Mucosa of gallbladder (tissue), 1 donor: ENCODE data around the gene CDK2AP2. TPM values are rescaled to one million over a fixed set of nuclear protein-coding genes. Genes with fewer than 3 reads are reported as not detected.
"Not testable (repeated sequence)": the region's sequence is repeated elsewhere in the genome, so short reads cannot be mapped to it uniquely, and the experiment has no call there.

Experiments
- DNase-seq: peaks from one replicate; pipeline ENCODE4 v3.0.0-alpha.2; 2020; ENCODE audit warnings: low spot score
- total RNA-seq: library from RNA; stranded (reverse); gene quantifications from one replicate; pipeline ENCODE4 v1.2.1, GENCODE V29; 2021
- donor health status: DM: no; HTN: no; CAD: no.

Gene CDK2AP2, protein sequence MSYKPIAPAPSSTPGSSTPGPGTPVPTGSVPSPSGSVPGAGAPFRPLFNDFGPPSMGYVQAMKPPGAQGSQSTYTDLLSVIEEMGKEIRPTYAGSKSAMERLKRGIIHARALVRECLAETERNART
- 95.5 TPM for total RNA-seq

DNA sequence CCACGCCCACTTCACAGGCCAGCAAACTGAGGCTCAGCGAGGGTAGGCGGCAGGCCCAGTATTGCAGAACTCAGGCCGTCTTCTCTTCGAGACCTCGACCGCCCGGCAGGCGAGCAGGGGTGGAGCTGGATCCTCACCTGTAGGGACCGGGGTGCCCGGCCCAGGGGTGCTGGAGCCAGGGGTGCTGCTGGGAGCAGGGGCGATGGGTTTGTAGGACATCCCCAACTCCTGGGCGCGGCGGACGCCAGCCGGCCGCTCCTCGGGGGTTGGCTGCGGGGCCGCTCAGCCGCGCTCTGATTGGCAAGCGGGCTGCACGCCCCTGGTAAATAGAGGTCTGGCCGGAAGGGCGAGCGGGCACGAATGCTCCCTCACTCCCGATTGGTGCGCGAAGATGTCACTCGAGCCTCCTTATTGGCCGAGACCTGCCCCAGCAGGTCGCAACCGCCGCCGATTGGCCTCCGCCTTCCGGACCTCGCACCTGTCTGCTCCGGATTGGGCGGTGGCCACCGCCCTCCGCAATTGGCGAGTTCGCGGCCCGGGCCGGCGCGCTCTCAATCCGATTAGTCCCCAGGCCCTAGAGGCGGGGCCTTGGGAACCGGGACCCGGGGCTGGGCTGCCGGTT, at the start of gene CDK2AP2:
TSS of gene CDK2AP2 (minus strand) at position 299 of the 622 bp plus-strand sequence. CDS start at position 219, 80 bp downstream.
- DNase-seq: peak; percentile 99

DNA sequence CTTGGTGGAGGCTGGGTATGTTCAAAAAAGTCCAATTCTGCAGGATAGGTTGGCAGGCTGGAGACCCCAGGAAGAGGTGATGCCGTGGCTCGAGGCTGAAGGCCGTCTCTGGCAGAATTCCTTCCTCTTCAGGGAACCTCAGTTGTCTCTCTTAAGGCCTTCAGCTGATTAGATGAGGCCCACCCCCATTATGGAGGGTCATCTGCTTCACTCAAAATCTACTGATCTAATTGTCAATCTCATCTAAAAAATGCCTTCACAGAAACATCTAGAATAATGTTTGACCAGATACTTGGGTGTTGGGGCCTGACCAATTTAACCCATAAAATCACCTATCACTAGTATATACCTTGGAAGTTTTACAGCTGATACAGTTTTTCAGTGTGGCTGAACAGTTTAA, 48.3 kb upstream of the CDK2AP2 start:
- no peak for DNase-seq

DNA sequence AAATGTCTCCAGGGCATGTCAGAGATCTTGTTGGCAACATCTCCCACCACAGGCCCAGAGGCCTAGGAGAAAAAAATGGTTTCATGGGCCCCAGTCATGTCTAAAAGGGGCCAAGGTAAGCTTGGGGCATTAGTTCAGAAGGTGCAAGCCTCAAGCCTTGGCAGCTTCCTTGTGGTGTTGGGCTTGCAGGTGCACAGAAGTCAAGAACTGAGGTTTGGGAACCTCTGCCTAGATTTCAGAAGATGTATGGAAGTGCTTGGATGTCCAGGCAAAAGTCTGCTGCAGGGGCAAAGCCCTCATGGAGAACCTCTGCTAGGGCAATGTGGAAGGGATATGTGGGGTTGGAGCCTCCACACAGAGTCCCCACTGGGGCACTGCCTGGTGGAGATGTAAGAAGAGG, 43.7 kb upstream of the CDK2AP2 start:
- not testable (repeated sequence) for DNase-seq

DNA sequence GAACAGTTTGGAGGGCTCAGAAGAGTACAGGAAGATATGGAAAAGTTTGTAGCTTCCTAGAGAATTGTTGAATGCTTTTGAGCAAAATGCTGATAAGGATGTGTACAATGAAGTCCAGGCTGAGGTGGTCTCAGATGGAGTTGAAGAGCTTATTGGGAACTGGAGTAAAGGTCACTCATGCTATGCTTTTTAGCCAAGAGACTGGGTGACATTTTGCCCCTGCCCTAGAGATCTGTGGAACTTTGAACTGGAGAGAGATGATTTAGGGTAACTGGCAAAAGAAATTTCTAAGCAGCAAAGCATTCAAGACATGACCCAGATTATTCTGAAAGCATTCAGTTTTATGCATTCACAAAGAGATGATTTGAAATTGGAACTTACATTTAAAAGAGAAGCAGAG, 43.2 kb upstream of the CDK2AP2 start:
- DNase-seq: no peak

DNA sequence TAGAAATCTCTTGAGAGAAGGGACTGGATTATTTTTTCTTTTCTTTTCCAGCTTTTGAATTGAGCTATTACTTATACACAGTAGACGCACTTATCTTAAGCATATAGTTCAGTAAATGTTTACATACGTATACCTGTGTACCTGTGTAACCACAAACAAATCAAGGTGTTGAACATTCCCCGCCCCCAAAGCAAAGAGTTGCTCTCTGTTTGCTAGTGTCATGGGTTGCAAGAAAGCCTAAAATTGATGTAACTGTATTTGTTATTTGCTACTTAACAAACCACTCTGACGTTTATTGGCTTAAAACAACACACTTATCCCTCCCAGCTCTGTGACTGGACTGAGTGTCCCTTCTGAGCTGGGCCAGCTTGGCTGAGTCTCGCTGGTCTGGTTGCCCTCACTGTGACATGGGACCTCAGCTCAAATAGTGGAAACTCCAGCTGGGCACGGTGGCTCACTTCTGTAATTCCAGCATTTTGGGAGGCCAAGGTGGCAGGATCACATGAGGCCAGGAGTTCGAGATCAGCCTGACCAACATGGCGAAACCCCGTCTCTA, 40.7 kb upstream of the CDK2AP2 start:
- no peak for DNase-seq

DNA sequence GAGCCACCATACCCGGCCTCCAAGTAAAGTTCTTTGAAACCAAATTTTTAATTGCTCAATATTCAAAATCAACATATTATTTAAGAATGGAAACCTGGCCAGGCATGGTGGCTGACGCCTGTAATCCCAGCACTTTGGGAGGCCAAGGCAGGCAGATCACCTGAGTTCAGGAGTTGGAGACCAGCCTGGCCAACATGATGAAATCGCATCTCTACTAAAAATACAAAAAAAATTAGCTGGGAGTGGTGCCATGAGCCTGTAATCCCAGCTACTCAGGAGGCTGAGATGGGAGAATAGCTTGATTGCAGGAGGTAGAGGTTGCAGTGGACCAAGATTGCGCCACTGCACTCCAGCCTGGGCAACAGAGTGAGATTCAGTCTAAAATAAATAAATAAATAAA, 40.1 kb upstream of the CDK2AP2 start:
- not testable (repeated sequence) for DNase-seq

DNA sequence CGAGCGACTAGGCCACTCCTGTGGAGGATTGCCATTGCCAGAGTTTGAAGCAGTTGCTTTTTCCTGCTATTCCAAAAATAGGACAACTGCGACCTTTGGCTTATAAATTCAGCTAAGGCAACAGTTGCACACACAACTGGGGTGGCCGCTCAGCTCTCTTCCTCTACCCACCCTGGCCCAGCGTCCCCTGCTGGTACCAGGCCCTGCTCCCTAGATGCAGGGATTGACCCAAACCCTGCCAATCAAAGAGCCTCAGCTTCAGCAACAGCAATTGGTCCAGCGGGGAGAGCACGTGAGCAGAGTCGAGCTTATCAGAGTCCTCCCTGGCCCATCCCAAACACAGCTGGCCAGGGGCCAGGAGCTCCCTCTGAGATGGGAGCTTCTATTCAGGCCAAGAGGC, 37.3 kb upstream of the CDK2AP2 start:
- DNase-seq: no peak

DNA sequence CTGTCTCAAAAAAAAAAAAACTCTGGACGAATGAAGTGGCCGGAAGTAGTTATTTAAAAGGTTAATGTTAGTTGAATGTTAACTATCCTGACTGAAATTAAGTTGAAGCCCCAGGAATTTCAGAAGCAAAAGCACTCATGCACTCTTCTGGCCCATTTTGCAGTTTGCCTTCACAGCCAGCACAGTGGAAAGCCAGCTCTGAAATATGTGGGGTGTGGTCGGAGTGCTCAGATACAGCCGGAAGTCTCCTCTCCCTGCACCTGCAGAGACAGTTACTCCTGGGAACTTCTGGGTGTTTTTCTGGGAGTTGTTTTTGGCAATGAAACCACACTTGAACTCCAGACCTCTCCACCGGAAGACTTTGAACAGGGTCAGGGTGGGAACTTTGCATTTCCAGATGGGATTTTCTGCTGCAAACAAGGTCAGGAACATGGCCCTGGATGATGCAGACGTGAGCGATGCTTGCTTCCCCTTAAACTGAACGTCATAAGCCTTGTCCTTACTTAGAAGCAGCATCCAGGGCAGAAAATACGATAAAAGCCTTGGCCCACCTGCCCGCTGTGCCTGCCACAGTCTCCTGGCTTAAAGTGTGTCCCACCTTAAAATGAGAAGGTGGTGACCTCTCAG, 36.8 kb upstream of the CDK2AP2 start:
- DNase-seq: no peak

DNA sequence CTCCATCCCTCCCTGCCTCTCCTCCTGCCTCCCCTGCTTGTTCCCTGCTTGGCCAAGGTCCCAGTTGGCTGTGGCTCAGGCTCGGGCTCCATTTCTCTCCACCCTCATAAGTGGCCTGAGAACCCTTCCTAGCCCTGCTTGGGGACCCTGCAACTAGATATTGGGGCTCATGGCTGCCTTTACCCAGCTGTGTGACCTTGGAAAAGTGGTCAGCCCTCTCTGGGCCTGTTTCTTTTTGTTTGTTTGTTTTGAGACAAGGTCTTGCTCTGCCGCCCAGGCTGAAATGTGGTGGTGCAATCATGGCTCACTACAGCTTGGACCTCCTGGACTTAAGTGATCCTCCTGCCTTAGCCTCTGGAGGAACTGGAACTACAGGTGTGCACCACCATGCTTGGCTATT, 35.6 kb upstream of the CDK2AP2 start:
- no peak for DNase-seq

DNA sequence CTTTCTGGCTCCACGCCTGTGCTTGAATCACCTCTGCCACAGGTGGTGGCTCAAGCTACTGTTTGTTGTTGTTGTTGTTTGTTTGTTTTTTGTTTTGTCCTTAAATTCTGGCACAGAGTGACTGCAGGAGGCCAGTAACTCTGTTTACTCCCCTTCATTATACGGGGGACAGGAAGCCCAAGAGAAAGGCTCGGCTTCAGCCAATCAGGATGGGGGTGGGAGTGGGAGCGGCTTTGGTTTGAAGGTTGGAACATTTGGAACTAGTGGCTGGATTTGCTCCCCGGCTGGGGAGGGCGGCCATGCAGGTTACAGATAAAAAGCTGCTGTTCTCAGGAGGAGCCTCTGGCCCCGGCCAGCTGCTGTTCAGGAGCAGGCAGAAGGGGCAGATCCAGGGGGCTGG, 35.0 kb upstream of the CDK2AP2 start:
- no peak for DNase-seq

DNA sequence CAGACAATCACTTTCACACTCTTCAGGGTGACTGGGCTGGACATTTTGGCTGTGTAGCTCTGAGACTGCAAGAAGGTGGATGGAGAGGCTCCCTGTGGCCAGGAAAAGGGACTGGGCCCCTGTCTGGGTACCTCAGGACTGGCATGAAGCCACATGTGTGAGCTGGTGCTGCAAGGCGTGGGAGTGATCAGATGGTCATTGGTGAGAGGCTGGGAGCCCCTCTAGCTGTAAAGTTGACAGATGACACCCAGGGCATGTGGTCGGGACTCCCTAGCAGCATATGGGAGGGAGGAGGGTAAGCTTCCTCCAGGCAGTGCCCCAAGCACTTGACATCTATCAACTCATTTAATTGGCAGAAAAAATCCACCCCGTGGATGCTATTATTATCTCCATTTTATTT, 34.2 kb upstream of the CDK2AP2 start:
- no peak for DNase-seq

DNA sequence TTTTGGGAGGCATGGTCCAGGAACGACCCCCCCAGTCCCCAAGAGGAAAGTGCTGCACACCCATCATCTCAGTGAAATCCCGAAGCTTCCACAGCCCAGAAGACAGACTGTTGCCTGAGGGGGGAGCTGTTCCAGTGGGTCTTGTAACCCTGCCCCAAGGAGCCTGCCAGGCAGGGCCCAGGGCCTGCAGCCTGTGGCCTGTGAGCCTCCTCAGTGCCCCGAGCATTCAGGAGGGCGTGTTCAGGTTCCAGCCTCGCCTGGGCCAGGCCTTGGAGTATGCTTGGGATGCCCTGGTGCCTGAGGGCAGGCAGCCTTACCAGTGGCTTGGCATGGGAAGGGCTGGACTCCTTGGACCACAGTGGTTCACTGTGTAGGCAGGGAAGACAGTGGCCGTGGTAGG, 33.2 kb upstream of the CDK2AP2 start:
- DNase-seq: no peak

DNA sequence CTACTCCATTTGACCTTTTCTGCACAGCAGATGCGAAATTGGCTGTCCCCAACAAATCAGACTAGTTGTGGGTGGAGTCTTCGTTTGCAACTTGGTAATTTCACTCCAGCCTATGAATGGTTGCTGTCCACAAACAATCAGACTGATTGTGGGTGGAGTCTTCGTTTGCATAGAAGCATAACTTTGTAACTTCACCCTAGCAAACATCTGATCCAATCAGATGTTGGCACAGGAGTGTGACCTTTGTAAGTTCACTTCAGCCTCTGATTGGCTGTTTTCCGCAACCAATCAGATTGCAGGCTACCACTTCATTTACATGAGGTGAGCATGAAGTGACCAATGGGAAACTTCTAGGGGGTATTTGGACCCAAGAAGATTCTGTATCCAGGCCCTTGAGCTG, 31.6 kb upstream of the CDK2AP2 start:
- no peak for DNase-seq

DNA sequence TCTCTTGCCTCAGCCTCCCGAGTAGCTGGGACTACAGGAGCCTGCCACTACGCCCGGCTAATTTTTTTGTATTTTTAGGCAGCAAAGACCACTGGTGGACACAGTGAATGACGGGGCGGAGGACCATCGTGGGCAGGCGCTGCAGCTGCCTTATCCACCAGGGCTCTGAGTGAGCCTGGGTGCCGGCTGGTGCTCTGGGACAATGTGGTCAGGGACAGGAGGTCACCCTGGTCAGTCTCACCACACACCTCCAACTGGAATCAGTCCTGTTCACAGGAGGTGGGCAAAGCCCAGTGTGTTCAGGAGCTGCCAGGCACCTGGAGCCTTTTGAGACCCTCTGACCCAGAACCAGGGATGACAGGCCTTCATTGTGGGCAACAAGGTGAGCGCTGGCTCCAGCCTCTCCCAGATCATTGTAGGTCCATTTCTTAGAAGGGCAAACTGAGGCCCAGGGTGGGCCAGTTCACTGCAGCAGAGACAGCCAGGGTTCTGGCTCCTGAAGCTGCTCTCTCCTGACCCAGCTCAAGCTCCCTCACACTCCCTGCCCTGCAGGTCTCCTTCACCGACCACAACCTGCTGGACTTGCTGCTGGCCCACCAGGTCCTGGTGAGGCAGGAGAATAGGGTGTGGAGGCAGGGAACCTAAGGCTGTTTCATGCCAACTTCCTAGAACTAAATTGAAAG, 31.0 kb upstream of the CDK2AP2 start:
- DNase-seq: no peak

DNA sequence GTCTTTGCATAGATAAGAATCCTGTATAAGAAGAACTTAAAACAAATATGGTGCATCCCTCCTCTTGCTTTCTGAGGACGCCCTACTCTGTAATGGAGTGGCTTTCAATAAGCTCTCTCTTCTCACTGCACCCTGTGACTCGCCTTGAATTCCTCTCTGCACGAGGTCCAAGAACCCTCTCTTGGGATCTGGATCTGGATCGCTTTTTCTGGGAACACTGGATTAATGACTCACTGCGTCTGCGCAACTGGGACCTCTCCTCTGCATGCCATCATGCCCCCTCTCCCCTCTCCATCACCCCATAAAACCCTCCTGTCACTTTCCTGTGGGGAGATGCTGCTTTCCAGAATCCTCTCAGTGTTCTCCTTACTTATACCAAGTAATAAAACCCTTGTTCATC, 30.3 kb upstream of the CDK2AP2 start:
- no peak for DNase-seq

DNA sequence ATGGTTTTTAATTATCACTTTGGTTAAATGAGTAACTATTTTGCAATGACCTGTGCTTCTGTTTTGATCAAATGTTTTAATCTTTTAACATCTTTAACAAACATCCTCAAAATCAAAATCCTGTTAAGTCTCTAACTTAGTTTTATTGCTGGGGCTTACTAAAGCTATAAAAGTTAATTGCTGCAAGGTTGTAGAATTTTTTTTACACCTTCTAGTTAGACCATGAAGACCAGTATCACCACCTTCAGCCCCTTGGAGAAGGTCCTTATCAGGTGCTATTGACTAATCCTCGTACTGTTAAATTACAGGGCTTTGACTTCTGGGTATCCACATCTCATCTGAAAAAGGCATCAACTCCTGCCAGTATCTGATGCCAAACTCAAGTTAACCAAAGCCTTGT, 27.6 kb upstream of the CDK2AP2 start:
- DNase-seq: no peak

DNA sequence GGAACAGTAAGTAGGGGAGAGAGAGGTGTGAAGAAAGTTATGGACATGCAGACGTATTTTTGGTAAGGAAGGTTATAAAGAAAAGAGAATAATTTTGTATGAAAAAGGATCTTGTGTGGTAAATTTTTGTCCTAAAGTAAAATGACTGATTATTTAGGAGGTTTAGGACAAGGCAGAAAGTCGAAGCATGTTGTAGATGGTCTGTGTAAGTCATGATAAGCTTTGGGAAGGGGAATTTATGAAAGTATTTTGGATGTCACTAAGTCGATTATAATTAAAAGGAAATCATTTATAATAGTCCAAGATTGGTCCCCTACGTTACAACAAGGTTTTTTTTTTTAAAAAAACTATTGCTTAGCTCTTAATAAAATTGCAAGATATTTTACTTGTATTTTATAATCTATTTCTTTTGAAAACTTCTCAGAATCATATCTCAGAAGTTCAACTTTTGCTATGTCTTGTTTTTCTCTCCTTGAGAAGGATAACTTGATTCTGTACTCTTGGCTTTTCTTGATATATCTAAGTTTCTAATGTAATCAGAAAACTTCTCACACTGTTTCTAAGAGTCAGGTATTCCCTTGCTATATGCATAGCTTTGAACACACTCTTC, 26.2 kb upstream of the CDK2AP2 start:
- no peak for DNase-seq

DNA sequence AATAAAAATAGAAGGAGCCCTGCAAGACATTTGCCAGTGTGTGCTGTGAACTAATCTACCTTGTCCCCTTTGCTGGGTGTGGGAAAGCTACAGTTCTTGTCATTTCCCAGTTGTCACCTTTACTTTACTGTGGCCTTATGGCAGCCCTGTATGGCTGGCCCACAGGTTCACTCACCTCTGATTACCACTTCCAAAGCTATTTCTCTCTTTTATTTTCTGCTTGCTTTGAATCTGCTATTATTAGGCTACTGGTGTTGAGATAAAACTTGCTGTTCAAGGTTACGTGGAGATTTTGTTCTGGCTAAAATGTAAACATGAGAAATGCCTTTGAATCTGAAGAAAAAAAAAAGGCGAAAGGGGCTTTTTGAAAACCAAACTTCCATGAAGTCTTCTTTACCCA, 24.9 kb upstream of the CDK2AP2 start:
- no peak for DNase-seq

DNA sequence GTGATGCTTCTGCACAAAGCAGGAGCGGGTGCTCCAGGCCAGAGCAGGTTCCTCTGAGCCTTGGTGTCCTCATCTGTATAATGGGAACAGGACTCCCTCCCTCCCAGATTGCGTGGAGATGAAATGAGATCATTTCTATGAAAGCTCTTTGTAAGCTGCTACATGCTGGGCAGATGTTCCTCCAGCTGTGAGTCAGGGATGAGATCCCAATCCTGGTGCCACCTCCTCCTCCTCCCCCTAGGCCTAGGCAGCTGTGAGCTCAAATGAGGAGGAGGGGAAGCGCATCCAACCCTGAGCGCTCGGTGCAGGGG, 22.3 kb upstream of the CDK2AP2 start:
- DNase-seq: no peak

DNA sequence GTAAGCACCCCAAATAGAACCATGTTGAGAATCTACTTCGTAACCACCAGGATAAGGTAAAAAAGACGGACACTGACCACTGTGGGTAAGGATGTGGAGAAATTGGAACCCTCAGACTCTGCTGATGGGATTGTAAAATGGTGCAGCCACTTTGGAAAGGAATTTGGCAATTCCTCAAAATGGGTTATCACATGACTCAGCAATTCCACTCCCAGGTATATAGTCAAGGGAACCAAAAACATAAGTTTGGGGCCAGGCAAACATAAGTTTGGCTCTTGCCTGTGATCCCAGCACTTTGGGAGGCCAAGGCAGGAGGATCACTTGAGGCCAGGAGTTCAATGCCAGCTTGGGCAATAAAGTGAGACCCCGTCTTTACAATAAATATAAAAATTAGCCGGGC, 20.4 kb upstream of the CDK2AP2 start:
- DNase-seq: no peak

DNA sequence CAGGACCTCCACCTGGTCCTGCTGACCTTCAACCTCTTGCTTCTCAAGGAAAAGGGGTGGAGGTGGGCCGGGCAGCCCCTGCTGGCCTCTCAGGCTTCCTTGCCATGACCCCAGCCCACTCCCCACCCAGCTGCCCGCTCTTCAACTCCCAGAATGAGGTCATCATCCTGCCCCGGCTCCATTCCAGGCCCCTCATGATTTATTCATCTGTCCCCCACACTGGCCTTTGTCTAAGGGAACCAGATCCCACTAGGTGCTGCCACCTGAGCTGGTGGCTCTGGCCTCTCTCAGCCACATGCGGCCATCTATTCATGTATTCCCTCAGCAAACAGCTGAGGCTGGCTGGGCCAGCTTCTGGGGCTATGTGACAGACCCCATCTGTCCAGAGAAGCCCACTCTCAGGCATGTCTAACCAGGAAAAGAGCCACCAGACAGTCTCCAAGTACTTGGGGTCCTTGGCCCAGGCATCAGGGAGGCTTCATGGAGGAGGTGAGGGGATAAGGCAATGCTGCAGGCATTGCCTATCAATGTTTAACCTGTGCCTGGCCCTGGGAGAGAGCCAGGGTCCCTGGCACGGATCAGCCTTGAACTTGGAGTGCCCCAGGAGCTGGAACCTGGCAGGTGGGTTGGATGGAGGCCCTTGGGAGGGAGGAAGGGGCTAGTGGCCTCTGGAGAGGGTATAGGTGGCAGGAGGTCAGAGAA, 17.5 kb upstream of the CDK2AP2 start:
- DNase-seq: no peak

DNA sequence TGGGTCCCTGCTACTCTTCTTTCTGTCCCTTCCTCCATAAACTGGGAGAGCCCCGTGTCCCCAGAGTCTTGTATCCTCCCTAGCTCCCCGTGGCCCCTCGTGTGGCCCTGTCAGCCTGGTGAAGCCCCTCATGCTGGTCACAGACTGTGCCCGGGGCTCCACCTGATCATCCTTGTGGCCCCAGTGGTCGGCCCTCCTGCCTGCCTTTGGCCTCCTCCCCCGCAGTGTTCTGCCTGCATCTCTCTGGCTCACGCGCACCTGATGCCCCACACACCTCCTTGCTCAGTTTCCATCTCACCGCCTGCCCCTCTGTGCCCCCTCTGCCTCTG, 16.5 kb upstream of the CDK2AP2 start:
- DNase-seq: no peak
